D721Med (cell line): ENCODE measurements around the gene RPL11.
"Not testable (repeated sequence)": the region's sequence is repeated elsewhere in the genome, so short reads cannot be mapped to it uniquely, and the experiment has no call there.

Source experiments
- DNase-seq: peaks from one replicate; pipeline ENCODE4 v3.0.0; 2011; ENCODE audit warnings: low spot score; ENCODE audit not compliant: insufficient read length
- FAIRE-seq: peaks from 2 replicates; lab custom pipeline; 2011; peaks lifted over from hg19 to GRCh38; lab: Jason Lieb, UNC
- TF ChIP-seq, protein P1 (sequence below): IDR thresholded peaks from 2 replicates; pipeline ENCODE4 v1.5.1; 2012; ENCODE audit warnings: mild to moderate bottlenecking, control low read depth; ENCODE audit not compliant: insufficient read depth; ENCODE audit errors: missing control alignments

Gene RPL11

DNA sequence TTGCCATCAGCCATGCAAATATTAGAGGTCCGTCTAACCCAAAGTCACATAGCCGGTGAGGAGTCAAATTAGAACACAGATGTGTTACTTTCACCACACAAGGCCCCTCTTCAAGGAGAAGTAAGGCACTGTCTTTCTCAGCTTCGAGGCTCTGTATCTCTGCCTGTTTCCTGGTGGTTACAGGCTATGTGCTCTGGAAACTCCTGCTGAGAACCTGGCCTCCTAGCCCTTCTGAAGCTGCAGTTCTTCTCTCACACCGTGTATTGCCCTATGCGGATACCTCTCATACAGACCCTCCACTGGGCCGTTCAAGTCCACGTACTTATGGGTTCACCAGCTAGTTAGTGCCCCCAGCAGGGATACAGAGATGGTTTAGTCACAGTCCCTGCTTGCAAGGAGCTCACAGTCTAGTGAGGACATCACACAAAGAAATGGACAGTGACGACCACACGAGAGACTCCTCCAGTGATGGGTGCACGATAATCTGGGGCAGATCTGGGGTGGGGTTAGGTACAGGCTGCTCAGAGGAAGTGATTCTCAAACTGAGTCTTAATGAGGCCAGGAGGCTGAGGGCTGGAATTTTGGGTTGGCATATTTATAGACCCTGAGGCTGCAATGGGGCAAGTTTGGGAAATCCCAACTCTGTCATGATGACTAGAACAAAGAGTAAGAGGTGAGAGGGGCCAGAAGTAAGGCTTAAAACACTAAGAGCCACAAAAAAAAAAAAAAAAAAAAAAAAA, 28.8 kb downstream of the RPL11 start:
- FAIRE-seq: no peak

DNA sequence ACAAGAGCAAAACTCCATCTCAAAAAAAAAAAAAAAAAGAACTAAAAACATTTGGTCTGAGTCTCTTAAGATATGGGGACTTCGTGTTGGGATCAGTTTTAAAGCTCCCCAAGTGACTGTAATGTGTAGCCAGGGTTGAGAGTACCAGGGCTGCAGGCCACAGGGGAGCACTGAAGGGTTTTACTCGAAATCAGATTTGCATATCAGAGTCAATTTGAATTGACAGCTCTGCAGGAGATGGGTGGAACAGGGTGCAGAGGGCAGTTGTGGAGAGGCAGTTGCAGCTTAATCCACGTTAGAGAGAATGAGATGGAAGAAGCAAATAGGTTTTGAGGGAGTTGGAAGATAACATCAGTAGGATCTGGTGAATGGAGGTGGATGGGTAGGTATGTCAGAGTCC, 31.0 kb downstream of the RPL11 start:
- FAIRE-seq (no peak), DNase-seq (no peak)
- TF ChIP-seq, protein P1, sequence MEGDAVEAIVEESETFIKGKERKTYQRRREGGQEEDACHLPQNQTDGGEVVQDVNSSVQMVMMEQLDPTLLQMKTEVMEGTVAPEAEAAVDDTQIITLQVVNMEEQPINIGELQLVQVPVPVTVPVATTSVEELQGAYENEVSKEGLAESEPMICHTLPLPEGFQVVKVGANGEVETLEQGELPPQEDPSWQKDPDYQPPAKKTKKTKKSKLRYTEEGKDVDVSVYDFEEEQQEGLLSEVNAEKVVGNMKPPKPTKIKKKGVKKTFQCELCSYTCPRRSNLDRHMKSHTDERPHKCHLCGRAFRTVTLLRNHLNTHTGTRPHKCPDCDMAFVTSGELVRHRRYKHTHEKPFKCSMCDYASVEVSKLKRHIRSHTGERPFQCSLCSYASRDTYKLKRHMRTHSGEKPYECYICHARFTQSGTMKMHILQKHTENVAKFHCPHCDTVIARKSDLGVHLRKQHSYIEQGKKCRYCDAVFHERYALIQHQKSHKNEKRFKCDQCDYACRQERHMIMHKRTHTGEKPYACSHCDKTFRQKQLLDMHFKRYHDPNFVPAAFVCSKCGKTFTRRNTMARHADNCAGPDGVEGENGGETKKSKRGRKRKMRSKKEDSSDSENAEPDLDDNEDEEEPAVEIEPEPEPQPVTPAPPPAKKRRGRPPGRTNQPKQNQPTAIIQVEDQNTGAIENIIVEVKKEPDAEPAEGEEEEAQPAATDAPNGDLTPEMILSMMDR: no peak

More for the DNA sequence above, 28.8 kb downstream of the RPL11 start:
- TF ChIP-seq, protein P1: no peak
- DNase-seq: no peak

- no peak for DNase-seq
- TF ChIP-seq, protein P1: no peak
- no peak for FAIRE-seq
These were observed 35.1 kb downstream of the RPL11 start for GRCh38 chr1:23726686-23727085.

DNA sequence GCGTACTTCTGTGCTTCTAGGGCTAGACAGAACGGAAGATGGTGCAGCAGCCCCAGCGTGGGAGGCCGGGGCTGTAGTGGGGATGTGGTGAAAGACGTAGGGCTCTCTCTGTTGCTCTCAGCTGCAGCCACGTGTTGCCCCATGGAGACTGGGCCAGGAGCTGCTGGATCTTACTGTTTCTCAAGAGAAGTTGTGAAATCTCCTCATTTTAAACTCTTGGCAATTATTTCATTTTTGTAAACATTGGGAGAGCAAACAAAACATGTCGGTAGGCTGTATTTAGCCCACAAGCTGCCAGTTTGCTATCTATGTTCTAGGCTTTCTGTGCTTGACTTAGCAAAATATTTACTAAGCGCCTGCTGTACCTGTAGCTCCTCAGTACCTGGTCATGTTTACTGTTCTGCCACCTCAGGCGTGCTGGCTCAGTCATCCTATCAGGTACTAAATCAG, 35.8 kb downstream of the RPL11 start:
- DNase-seq (no peak), FAIRE-seq (no peak)
- TF ChIP-seq, protein P1: no peak

DNA sequence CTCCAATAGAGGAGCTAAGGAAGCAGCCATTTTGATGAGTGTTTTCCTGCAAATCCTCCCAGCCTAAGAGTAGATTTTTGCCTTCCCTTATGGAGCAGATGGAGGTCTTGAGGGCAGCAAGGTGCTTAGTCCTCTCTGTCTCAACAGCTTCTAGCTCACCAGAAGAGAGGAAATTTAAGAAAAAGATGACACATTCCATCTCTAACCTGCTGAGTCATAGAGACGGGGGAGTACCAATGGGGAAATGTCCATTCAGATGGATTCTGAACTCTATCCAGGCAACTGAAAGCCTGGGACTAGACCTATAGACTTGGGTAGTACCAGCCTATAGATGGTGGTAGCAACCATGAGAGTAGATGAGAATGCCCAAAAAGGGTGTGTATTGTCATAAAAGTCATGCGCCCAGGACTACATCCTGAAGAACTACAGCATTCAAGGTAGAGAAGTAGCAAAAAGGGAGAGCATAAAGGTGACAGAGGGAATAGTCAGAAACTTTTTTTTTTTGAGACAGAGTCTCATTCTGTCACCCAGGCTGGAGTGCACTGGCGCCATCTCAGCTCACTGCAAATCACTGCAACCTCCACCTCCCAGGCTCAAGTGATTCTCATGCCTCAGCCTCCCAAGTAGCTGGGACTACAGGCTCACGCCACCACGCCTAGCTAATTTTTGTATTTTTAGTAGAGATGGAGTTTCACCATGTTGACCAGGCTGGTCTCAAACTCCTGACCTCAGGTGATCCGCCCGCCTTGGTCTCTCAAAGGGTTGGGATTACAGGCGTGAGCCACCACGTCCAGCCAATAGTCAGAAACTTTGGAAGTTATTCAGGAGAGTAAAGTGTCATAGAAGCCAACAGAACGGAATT, 41.0 kb downstream of the RPL11 start:
- DNase-seq (no peak), FAIRE-seq (no peak)
- TF ChIP-seq, protein P1: no peak

DNA sequence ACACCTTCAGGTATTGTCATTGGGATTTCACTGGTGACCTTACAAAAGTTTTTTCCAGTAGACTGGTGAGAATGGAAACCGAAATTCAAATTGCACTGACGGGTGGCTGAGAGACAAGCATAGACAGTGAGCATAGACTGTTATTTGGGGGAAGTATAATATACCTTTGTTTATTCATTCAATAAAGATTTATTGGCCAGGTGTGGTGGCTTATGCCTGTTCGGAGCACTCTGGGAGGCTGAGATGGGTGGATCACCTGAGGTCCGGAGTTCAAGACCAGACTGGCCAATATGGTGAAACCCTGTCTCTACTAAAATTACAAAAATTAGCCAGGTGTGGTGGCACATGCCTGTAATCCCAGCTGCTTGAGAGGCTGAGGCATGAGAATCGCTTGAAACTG, 41.7 kb downstream of the RPL11 start:
- FAIRE-seq, DNase-seq: not testable (repeated sequence)

DNA sequence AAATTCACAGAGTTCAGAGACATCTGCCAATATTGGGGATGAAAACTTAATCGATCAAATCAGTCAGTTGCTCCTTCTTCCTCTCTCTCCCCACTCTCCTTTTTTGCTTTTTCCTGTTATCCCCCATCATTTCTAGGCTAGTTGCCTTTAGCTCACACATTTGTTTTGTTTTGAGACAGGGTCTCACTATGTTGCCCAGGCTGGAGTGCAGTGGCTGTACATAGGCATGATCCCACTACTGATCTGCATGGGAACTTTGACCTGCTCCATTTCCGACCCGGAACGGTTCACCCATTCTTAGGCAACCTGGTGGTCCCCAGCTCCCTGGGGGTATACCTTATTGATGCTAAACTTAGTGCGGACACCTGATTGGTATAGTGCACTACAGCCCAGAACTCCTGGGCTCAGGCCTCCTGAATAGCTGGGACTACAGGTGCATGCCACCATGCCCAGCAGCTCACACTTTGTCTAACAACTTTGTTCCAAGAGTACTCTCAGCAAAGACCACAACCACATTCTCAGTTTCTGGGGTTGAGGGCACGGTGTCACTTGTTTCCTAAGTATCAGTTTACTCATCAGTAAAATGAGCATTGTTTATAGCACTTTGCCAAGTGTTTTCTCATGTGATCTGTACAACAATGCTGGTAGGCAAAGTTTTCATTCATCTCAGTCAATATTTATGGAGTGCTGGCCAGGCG, 45.0 kb downstream of the RPL11 start:
- TF ChIP-seq, protein P1: no peak
- DNase-seq (no peak), FAIRE-seq (no peak)
